RPMI7951 (cell line): ENCODE data around the gene THAP3. TPM values are rescaled to one million over a fixed set of nuclear protein-coding genes. Genes with fewer than 3 reads are reported as not detected.

Experiments
- DNase-seq: peaks from one replicate; pipeline ENCODE4 v3.0.0-alpha.2; 2012; ENCODE audit warnings: low read depth
- total RNA-seq: library from RNA; depleted of rRNA; stranded (reverse); fragments of >200 nt; shearing (Covaris generic); gene quantifications from 2 replicates; pipeline ENCODE4 v1.2.3, GENCODE V29; 2014; rRNA removed

The THAP3 gene
- 29.9 and 30.8 TPM in 2 replicates for total RNA-seq

- peak; percentile 93 for DNase-seq
Observed at GRCh38 chr1:6624710-6625583, at the start of gene THAP3. Gene THAP3 (plus strand): TSS chr1:6624868. CDS start chr1:6625219, 351 bp downstream.

DNA sequence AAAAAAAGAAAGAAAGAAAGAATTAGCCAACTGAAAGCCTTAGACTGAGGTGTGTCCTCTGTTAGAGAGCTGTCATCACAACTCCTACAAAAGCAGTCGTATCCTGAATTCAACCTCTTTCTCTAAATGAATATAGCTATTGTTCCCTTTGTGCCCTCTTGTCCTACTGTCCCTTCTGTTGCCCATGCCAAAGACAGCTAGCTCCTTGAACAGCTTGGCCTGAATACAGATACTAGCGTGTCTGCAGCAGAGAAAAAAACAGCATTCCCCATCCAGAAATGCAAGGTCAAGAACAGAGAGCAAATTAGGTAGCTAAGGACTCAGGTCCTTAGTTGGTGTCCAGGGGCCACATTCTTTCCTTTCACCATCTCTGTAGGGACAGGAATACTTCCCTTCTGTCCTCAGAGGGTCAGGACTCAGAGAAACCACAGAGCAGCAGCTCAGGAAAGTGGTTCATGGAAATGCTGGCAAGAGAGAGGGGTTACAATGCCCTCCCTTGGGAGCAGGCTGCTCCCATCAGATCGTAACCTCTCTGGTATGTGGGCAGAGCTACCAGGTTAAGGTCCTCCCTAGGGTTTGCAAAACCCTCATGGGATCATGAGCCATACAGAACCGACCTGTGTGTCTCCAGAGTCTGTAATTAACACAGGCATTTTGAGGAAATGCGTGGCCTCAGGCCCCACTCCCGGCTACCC is 46.7 kb upstream of the THAP3 start:
- DNase-seq, result no peak

- DNase-seq, result no peak
Observed at GRCh38 chr1:6578624-6579373, 45.9 kb upstream of the THAP3 start.

GRCh38 chr1:6579374-6580118 is 45.1 kb upstream of the THAP3 start, which contains the start of gene ZBTB48:
Gene ZBTB48 (plus strand): TSS chr1:6579994. CDS start chr1:6580610, 616 bp downstream.
- DNase-seq, result peak; percentile 97

DNA sequence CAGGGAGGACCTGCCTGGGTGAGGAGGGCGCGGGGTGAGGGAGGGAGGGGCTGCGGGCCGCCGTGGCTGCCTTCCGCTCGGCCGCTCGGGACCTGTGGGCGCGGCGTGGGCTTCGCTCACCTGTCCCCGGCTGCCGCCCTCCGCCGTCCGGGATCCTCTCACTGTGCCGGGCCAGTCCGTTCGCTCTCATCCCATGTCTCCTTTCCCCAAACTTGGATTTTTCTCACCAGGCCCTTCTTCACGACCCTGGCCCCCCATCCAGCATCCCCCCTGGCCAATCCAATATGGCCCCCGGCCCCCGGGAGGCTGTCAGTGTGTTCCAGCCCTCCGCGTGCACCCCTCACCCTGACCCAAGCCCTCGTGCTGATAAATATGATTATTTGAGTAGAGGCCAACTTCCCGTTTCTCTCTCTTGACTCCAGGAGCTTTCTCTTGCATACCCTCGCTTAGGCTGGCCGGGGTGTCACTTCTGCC is 44.5 kb upstream of the THAP3 start:
- no peak for DNase-seq

DNA sequence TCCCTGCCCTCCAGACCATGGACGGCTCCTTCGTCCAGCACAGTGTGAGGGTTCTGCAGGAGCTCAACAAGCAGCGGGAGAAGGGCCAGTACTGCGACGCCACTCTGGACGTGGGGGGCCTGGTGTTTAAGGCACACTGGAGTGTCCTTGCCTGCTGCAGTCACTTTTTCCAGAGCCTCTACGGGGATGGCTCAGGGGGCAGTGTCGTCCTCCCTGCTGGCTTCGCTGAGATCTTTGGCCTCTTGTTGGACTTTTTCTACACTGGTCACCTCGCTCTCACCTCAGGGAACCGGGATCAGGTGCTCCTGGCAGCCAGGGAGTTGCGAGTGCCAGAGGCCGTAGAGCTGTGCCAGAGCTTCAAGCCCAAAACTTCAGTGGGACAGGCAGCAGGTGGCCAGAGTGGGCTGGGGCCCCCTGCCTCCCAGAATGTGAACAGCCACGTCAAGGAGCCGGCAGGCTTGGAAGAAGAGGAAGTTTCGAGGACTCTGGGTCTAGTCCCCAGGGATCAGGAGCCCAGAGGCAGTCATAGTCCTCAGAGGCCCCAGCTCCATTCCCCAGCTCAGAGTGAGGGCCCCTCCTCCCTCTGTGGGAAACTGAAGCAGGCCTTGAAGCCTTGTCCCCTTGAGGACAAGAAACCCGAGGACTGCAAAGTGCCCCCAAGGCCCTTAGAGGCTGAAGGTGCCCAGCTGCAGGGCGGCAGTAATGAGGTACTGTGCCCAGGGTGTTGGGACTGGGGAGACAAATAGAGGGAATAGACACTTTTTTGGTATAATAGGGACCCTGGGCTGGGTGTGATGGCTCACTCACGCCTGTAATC is 43.9 kb upstream of the THAP3 start:
- no peak for DNase-seq

- DNase-seq, result no peak
Observed at GRCh38 chr1:6581561-6582305, 42.9 kb upstream of the THAP3 start.

DNA sequence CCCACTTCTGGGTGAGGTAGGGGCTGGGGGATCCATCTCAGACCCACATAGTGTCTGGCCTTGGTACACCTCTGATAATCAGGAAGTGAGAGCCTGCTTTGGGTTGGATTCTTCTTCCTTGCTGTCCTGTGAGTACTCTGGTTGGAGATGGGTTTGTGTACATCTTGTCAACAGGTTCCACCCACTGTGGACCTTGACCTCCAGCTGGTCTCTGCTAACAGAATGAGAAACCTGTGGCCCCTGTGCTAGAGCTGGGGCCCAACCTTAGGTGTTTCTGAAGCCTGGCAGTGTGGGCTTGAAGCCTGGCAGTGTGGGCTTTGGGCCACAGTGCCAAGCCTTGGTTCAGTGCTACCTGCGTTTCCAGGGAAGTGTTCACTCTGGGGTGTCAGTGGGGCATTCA is 42.3 kb upstream of the THAP3 start:
- no peak for DNase-seq

DNA sequence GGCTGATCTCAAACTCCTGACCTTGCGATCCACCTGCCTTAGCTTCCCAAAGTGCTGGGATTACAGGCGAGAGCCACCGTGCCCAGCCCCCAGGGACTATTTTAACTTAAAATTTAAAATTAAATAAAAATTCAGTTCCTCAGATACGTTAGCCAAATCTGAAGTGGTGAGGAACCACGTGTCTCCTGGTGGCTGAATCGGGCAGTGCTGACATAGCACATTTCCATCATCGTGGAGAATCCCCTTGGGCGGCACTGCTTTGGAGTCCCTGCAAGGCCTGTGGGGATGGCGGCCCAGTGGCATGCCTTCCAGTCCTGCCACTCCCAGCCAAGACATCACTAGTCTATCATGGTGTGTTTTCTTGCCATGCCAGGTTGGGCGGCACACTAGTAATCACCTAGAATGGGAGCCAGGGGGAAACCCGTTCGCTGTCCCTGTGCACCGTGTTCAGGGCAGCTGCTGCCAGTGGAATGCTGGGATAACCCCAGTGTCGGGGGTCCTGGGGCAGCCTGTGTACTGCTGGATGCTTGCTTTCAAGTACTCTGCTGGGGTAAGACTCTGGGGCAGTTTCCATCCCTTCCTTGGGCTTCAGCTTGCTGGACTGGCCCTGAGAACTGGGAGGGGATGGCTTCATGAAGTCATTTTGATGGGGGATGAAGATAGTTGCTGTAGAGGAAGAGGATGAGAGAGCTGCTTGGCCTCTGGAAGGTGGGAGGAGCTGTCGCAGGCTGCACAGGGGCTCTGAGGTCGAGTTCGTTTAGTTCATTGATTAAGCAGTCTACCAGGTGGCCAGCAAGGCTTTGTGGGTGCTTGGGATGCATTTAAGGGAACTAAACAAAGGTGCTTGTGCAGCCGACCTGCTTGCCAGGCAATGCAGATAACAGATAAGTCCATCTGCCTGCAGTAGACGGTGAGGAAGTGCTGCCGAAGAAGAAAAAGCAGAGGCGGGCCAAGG is 40.3 kb upstream of the THAP3 start:
- DNase-seq, result no peak

- DNase-seq, result no peak
Observed at GRCh38 chr1:6585081-6585722, 39.5 kb upstream of the THAP3 start.

- DNase-seq, result no peak
Observed at GRCh38 chr1:6585841-6586240, 38.8 kb upstream of the THAP3 start.

DNA sequence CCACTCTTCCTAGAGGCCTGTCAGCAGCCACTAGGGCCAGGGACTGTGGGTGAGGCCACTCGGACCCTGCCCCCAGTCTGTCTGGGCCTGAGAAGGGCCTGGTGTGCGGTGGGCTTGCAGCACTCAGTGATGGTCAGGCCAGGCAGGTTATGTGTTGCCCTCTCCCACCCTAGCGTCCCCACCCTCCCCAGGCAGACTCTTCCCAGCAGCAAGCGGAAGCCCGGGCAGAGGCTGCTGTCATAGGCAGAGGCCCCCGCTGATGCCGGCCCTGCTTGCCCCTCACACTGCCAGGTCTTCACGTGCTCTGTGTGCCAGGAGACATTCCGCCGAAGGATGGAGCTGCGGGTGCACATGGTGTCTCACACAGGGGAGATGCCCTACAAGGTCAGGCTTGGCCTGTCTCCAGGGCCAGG is 38.3 kb upstream of the THAP3 start:
- no peak for DNase-seq

DNA sequence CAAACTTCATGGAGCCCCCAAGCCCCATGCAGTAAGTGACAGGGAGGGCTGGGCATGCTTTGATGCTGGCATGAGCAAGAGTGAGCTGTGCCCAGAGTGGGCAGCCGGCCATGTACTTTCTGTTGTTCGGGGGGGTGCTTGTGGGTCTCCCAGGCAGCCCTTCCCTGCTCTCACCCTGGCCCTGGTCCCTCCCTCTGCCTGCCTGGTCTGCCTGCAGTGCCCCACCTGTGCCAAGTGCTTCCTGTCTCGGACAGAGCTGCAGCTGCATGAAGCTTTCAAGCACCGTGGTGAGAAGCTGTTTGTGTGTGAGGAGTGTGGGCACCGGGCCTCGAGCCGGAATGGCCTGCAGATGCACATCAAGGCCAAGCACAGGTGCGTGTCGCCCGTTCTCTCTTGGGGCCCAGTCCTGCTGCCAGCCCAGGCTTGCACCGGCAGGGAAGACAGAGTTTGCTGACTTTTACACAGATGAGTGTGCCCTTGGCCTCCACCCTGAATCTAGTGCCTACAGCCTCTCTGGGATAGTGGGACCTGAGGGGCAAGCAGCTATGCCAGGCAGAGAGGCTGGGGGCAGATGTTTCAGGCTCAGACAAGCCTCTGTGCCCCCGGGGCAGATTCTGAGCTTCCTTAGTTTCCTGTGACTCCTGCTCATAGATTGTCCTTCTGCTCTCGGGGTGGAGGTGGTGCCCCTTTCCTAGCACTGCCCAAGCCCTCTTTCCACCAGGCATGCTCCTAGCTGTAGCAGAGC is 37.2 kb upstream of the THAP3 start:
- DNase-seq, result no peak

DNA sequence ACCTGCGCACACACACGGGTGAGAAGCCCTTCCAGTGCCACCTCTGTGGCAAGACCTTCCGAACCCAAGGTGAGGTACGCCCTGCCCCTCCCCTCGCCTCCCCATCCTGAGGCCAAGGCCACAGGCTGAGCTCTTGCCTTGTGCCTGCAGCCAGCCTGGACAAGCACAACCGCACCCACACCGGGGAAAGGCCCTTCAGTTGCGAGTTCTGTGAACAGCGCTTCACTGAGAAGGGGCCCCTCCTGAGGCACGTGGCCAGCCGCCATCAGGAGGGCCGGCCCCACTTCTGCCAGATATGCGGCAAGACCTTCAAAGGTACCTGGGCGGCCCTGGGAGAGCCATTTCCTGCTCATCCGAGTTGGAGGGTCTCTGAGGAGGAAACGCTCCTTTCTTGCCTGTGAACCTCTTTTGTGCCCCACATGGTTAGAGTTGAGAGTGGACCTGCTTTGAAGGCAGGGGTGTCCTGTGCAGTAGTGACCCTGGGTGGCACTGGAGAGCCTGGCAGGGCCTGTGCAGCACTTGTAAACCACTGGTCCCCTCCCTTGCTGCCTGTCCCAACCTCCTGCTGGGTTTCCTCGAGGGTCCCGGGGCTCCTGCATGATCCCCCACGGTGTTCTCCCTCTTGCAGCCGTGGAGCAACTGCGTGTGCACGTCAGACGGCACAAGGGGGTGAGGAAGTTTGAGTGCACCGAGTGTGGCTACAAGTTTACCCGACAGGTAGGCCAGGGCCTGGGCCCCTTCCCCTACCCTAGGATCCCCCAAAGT is 36.4 kb upstream of the THAP3 start:
- DNase-seq, result no peak

- no peak for DNase-seq
Observed at GRCh38 chr1:6588893-6589520, 35.7 kb upstream of the THAP3 start.

DNA sequence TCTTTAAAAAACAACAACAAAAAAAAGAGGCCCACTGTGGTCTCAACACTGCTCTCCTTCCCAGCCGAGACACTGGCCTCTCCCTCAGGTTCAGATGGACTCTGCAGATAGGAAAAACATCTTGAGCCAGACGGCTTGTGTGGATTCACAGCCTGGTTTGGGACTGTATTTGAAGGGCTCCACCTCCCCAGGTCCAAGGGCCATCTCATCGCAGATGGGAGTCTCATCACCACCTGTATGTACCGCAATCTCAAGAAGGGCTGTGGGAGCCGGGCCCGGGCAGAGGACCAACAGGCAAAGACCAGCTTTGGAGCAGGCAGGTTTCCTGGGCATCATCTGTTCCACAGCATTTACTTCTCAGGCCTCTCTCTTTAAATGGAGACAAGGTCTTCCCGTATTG is 34.6 kb upstream of the THAP3 start:
- DNase-seq, result no peak
